IMR-90 (cell line): Measurements from ENCODE around the gene STUB1. TPM values are rescaled to one million over a fixed set of nuclear protein-coding genes. Genes with fewer than 3 reads are reported as not detected.

ENCODE experiments used
- ATAC-seq: fragments of 200-7000 bp; cut with Tn5 transposase; 2 replicates; pipeline ENCODE4 v1.9.1; 2020; ENCODE audit warnings: low read depth, mild to moderate bottlenecking, moderate library complexity
- BruUV-seq: library from RNA; stranded (reverse); fragments of 400-500 nt; replicated peaks from 2 replicates; lab custom pipeline; 2021; lab: Mats Ljungman, UMichigan
- CTCF ChIA-PET: fragments of 300-600 bp; formaldehyde crosslinking; extraction: SDS; loops from one replicate; lab custom pipeline; 2021; ENCODE audit warnings: antibody characterized with exemption; lab: Yijun Ruan, JAX
- POLR2A ChIA-PET: fragments of 300-600 bp; sonication (Branson Sonifier 250); formaldehyde crosslinking; loops from one replicate; lab custom pipeline; 2022; ENCODE audit warnings: antibody characterized with exemption; ENCODE audit not compliant: unreplicated experiment; lab: Charles Lee
- DNase-seq: peaks from one replicate; pipeline ENCODE4 v3.0.0; 2013
- H2AFZ ChIP-seq: replicated peaks from 2 replicates; pipeline ENCODE3; 2013; ENCODE audit warnings: low read length, mild to moderate bottlenecking; ENCODE audit not compliant: poor library complexity
- H2AK5ac ChIP-seq: 2 replicates; pipeline ENCODE4 v1.6.1; 2013; ENCODE audit warnings: low read depth, low read length, inconsistent platforms
- H2AK9ac ChIP-seq: replicated peaks from 2 replicates; pipeline ENCODE3; 2013; ENCODE audit warnings: mild to moderate bottlenecking, low read depth, low read length, moderate library complexity; ENCODE audit not compliant: poor library complexity
- H2BK120ac ChIP-seq: 2 replicates; pipeline ENCODE4 v1.6.1; 2013; ENCODE audit warnings: low read depth, low read length, inconsistent platforms
- H2BK15ac ChIP-seq: 3 replicates; pipeline ENCODE4 v1.6.1; 2013; ENCODE audit warnings: low read depth, low read length, inconsistent platforms
- H2BK20ac ChIP-seq: 2 replicates; pipeline ENCODE4 v1.6.1; 2013; ENCODE audit warnings: low read depth, mild to moderate bottlenecking, inconsistent platforms, low read length, moderate library complexity
- H2BK5ac ChIP-seq: 2 replicates; pipeline ENCODE4 v1.6.1; 2013; ENCODE audit warnings: mild to moderate bottlenecking, low read depth, low read length, inconsistent platforms; ENCODE audit not compliant: poor library complexity, severe bottlenecking
- H3K14ac ChIP-seq: replicated peaks from 2 replicates; pipeline ENCODE4 v1.6.1; 2013; ENCODE audit warnings: low read depth, low read length, inconsistent platforms
- H3K18ac ChIP-seq: 2 replicates; pipeline ENCODE4 v1.6.1; 2013; ENCODE audit warnings: low read depth, low read length, control low read depth
- H3K23ac ChIP-seq: 2 replicates; pipeline ENCODE4 v1.6.1; 2013; ENCODE audit warnings: low read depth, low read length, inconsistent platforms
- H3K27ac ChIP-seq: 2 replicates; pipeline ENCODE4 v1.5.1; 2013; ENCODE audit warnings: mild to moderate bottlenecking, control low read depth, low read length; ENCODE audit not compliant: insufficient read depth
- H3K27me3 ChIP-seq: 2 replicates; pipeline ENCODE4 v1.6.1; 2013; ENCODE audit warnings: low read length; ENCODE audit not compliant: control insufficient read depth, insufficient read depth
- H3K36me3 ChIP-seq: 2 replicates; pipeline ENCODE4 v1.6.1; 2013; ENCODE audit warnings: low read length, mixed read lengths; ENCODE audit not compliant: control insufficient read depth, insufficient read depth
- H3K4ac ChIP-seq: 2 replicates; pipeline ENCODE4 v1.6.1; 2013; ENCODE audit warnings: low read depth, low read length, inconsistent platforms
- H3K4me1 ChIP-seq: 2 replicates; pipeline ENCODE4 v1.6.1; 2013; ENCODE audit warnings: low read length, mixed read lengths; ENCODE audit not compliant: control insufficient read depth, insufficient read depth
- H3K4me2 ChIP-seq: 2 replicates; pipeline ENCODE4 v1.6.1; 2013; ENCODE audit warnings: low read depth, mild to moderate bottlenecking, control low read depth, low read length, moderate library complexity
- H3K4me3 ChIP-seq: 2 replicates; pipeline ENCODE4 v1.5.1; 2013; ENCODE audit warnings: low read depth, mild to moderate bottlenecking, control low read depth, low read length, moderate library complexity; ENCODE audit not compliant: insufficient read depth
- H3K56ac ChIP-seq: 2 replicates; pipeline ENCODE4 v1.6.1; 2013; ENCODE audit warnings: low read length, inconsistent platforms; ENCODE audit not compliant: insufficient read depth; ENCODE audit errors: extremely low read depth
- H3K79me1 ChIP-seq, 2 experiments: 2 replicates each; pipeline ENCODE4 v1.6.1; 2013; ENCODE audit warnings: low read length in 2 of 2, inconsistent platforms in 1 of 2, low read depth in 1 of 2
- H3K9ac ChIP-seq: 2 replicates; pipeline ENCODE4 v1.6.1; 2013; ENCODE audit warnings: low read depth, low read length, control low read depth
- H3K9me1 ChIP-seq: 2 replicates; pipeline ENCODE4 v1.6.1; 2013; ENCODE audit warnings: low read length, inconsistent platforms; ENCODE audit not compliant: insufficient read depth
- H3K9me3 ChIP-seq: 2 replicates; pipeline ENCODE4 v1.6.1; 2013; ENCODE audit warnings: low read length; ENCODE audit not compliant: control insufficient read depth, insufficient read depth
- H4K20me1 ChIP-seq: 2 replicates; pipeline ENCODE4 v1.6.1; 2013; ENCODE audit warnings: low read length, inconsistent platforms; ENCODE audit not compliant: insufficient read depth
- H4K5ac ChIP-seq: 2 replicates; pipeline ENCODE4 v1.6.1; 2013; ENCODE audit warnings: mild to moderate bottlenecking, low read depth, low read length, control low read depth
- H4K8ac ChIP-seq, 2 experiments: 2 replicates each; pipeline ENCODE4 v1.6.1; 2013; ENCODE audit warnings: low read depth in 2 of 2, low read length in 2 of 2, control low read depth in 1 of 2, inconsistent platforms in 1 of 2
- H4K91ac ChIP-seq: 2 replicates; pipeline ENCODE4 v1.6.1; 2013; ENCODE audit warnings: low read depth, low read length, inconsistent platforms; ENCODE audit not compliant: insufficient read depth
- BHLHE40 ChIP-seq: fragments of 150-350 bp; IDR thresholded peaks from 2 replicates; pipeline ENCODE4 v1.6.1; 2016; ENCODE audit warnings: mild to moderate bottlenecking, low read depth, low read length
- CHD1 ChIP-seq: IDR thresholded peaks from 2 replicates; pipeline ENCODE4 v1.6.1; 2012; ENCODE audit warnings: low read depth, low read length, improper control_type of control experiment
- FOS ChIP-seq: fragments of 150-350 bp; IDR thresholded peaks from 2 replicates; pipeline ENCODE4 v1.6.1; 2016; ENCODE audit warnings: low read depth, low read length
- MAFK ChIP-seq: IDR thresholded peaks from 2 replicates; pipeline ENCODE4 v1.6.1; 2012; ENCODE audit warnings: low read depth, low read length, improper control_type of control experiment
- MAZ ChIP-seq: IDR thresholded peaks from 2 replicates; pipeline ENCODE4 v1.6.1; 2012; ENCODE audit warnings: low read depth, mild to moderate bottlenecking, low read length, improper control_type of control experiment, moderate library complexity, borderline replicate concordance
- MXI1 ChIP-seq: IDR thresholded peaks from 2 replicates; pipeline ENCODE4 v1.6.1; 2012; ENCODE audit warnings: low read depth, mild to moderate bottlenecking, low read length, moderate library complexity, borderline replicate concordance
- POLR2A ChIP-seq: IDR thresholded peaks from 2 replicates; pipeline ENCODE4 v1.6.1; 2012; ENCODE audit warnings: mild to moderate bottlenecking, low read depth, low read length
- RCOR1 ChIP-seq: IDR thresholded peaks from 2 replicates; pipeline ENCODE4 v1.6.1; 2012; ENCODE audit warnings: mild to moderate bottlenecking, low read length, improper control_type of control experiment; ENCODE audit not compliant: insufficient replicate concordance
- RFX5 ChIP-seq: IDR thresholded peaks from 2 replicates; pipeline ENCODE4 v1.8.0; 2012; ENCODE audit warnings: low read depth, mild to moderate bottlenecking, low read length, moderate library complexity
- SMC3 ChIP-seq: fragments of 150-350 bp; IDR thresholded peaks from 2 replicates; pipeline ENCODE4 v1.6.1; 2016; ENCODE audit warnings: low read depth, mild to moderate bottlenecking, antibody characterized with exemption, low read length, moderate library complexity
- WGBS, 2 experiments: methylation state at CpG; one replicate each; pipeline versions ENCODE4 v1.1.5 to v1.1.7; 2013; ENCODE audit warnings: missing lambda C conversion rate in 2 of 2; ENCODE audit not compliant: insufficient read length in 1 of 2; ENCODE audit errors: extremely low coverage in 2 of 2; 5-methylcytosine and 5-hydroxymethylcytosine counted together
- dilution Hi-C: fragments of 300-500 bp; cut with HindIII; formaldehyde crosslinking; loops from one replicate; pipeline ENCODE4 v1.14.3; 2018; ENCODE audit warnings: low sequenced_read_pairs; ENCODE audit not compliant: unreplicated experiment
- in situ Hi-C: fragments of 300-500 bp; cut with MboI; formaldehyde crosslinking; loops from 3 replicates; pipeline ENCODE4 v1.14.3; 2019; ENCODE audit warnings: low sequenced_read_pairs, inconsistent platforms, mixed read lengths
- intact Hi-C: fragments of 100-400 bp; cut with micrococcal nuclease; formaldehyde crosslinking; loops from 2 replicates; pipeline ENCODE4 v1.10.0; 2022
- polyA plus RNA-seq, 3 experiments: library from polyadenylated mRNA; depleted of rRNA; stranded (reverse); fragments of >200 nt; gene quantifications; 2 replicates each; pipeline ENCODE4 v1.2.3, GENCODE V29; 2012; ENCODE audit warnings: low replicate concordance in 1 of 3
- total RNA-seq: library from RNA; depleted of rRNA; stranded (reverse); fragments of >200 nt; gene quantifications from 2 replicates; pipeline ENCODE4 v1.2.3, GENCODE V29; 2012
- TF ChIP-seq, protein P1 (sequence below): conservative IDR thresholded peaks from 2 replicates; pipeline ENCODE4 v1.5.1; 2012; ENCODE audit warnings: mild to moderate bottlenecking, low read depth, low read length, improper control_type of control experiment
- TF ChIP-seq, protein P2 (sequence below): fragments of 150-350 bp; IDR thresholded peaks from 2 replicates; pipeline ENCODE4 v1.6.1; 2016; ENCODE audit warnings: low read depth, mild to moderate bottlenecking, low read length, moderate library complexity, borderline replicate concordance
- TF ChIP-seq, protein P3 (sequence below): fragments of 150-350 bp; IDR thresholded peaks from 2 replicates; pipeline ENCODE4 v1.6.1; 2017; ENCODE audit warnings: mild to moderate bottlenecking, antibody characterized with exemption, low read length, low read depth

Gene STUB1
- total and polyA plus RNA-seq, 2 of the 4 experiments (the other 2 are of a cell fraction) = 183 to 186 TPM

DNA sequence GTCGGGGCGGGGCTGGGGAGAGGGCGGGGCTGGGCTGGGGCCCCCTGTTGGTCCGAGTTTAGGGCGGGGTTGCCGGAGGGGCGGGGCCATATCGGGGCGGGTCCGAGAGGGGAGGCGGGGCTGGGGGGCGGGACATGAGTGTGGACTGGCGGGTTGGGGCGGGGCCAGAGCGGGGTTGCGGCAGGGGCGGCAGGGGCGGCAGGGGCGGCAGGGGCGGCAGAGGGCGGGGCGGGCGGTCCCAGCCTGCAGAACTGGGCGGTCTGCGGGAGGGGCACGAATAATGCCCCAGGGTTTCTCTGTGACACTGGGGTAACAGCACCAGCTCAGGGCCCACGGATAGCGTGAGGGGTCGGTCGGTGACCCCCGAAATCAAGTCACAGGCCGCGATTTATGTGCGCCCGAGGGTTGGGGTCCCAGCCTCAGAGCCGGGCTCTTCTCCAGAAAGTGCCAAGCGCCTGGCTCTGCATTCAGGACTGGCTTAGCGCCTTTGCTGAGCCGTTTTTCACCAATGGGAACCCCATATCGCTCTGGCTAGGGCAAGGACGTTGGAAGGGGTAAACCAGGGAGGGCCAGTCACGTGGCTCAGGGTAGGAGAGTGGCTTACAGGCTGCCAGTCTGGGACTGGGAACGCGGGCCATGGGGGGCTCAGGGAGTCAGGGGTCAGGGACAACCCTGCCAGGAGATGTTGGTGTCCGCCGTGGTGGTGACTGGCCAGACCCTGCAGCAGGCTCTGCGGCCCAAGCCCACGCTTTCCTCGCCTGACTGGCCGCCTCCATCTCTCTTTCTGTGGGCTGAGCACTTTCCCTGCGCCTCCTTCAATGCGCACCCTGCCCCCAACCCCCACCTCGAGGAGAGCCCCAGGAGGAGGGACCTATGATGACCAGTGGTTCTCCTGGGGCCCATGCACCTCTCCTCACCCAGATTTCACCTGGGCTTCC lies 42.9 kb upstream of the STUB1 start:
- Histone ChIP-seq H4K20me1 (peaks cover 4% of the 10 kb centered on the region), H2BK15ac (no peak overlapping the region), H2BK120ac (no peak overlapping the region), H3K14ac (no peak overlapping the region), H3K23ac (no peak overlapping the region), H3K9me1 (peaks cover 8% of the 10 kb centered on the region; the same call in 1 of the 2 replicates), H3K4me3 (peak overlapping the region; percentile 97), H2BK5ac (peak overlapping the region; percentile 97), H2AK9ac (peak overlapping the region; percentile 47), H3K9me3 (no peaks in the 10 kb centered on the region), H3K79me1 (peaks cover 0 to 27% of the 10 kb centered on the region in 2 experiments; a peak in 2 of 4 replicates), H3K27ac (no peak overlapping the region; the same call in 1 of the 2 replicates), H3K18ac (no peak overlapping the region), H3K27me3 (no peaks in the 10 kb centered on the region), H4K8ac (peak overlapping the region in 1 of 2 experiments; percentile 70; a peak in 1 of 4 replicates), H3K9ac (peak overlapping the region; percentile 93; the same call in 1 of the 2 replicates), H2AFZ (peak overlapping the region; percentile 100), H3K4ac (peak overlapping the region; percentile 69), H3K56ac (no peak overlapping the region), H3K36me3 (peaks cover 12% of the 10 kb centered on the region; the same call in 1 of the 2 replicates), H2BK20ac (no peak overlapping the region), H4K5ac (peak overlapping the region; percentile 32; the same call in 1 of the 2 replicates), H2AK5ac (0 out of 2 replicates have a peak overlapping the region, but pooled peaks have one; percentile 11), H3K4me1 (peaks cover 11% of the 10 kb centered on the region), H4K91ac (no peak overlapping the region), H3K4me2 (peak overlapping the region; percentile 89)
- DNase-seq (peak; percentile 81), ATAC-seq (peak; percentile 70)
- BruUV-seq = no TSS peak
- in situ Hi-C loops (no loop called here), dilution Hi-C loops (no loop called here), intact Hi-C loops (loop anchor here (2.0 to 5.0 kb wide), 2 partner anchors 49 to 110 kb away; partner anchors contain the start of gene CAPN15)
- ChIA-PET POLR2A (no interaction called here), CTCF (no interaction called here)
- WGBS, 2 experiments = 29% methylated on average over 15 of the region's 53 CpGs; no CpG with 5 or more reads in 1 of the 2 experiments
- TF ChIP-seq SMC3 (no peak), MAFK (no peak), MXI1 (no peak), RCOR1 (no peak), RFX5 (no peak), MAZ (no peak), CHD1 (no peak), POLR2A (no peak), FOS (no peak), BHLHE40 (no peak)
- TF ChIP-seq, protein P1, sequence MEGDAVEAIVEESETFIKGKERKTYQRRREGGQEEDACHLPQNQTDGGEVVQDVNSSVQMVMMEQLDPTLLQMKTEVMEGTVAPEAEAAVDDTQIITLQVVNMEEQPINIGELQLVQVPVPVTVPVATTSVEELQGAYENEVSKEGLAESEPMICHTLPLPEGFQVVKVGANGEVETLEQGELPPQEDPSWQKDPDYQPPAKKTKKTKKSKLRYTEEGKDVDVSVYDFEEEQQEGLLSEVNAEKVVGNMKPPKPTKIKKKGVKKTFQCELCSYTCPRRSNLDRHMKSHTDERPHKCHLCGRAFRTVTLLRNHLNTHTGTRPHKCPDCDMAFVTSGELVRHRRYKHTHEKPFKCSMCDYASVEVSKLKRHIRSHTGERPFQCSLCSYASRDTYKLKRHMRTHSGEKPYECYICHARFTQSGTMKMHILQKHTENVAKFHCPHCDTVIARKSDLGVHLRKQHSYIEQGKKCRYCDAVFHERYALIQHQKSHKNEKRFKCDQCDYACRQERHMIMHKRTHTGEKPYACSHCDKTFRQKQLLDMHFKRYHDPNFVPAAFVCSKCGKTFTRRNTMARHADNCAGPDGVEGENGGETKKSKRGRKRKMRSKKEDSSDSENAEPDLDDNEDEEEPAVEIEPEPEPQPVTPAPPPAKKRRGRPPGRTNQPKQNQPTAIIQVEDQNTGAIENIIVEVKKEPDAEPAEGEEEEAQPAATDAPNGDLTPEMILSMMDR = no peak
- TF ChIP-seq, protein P2, sequence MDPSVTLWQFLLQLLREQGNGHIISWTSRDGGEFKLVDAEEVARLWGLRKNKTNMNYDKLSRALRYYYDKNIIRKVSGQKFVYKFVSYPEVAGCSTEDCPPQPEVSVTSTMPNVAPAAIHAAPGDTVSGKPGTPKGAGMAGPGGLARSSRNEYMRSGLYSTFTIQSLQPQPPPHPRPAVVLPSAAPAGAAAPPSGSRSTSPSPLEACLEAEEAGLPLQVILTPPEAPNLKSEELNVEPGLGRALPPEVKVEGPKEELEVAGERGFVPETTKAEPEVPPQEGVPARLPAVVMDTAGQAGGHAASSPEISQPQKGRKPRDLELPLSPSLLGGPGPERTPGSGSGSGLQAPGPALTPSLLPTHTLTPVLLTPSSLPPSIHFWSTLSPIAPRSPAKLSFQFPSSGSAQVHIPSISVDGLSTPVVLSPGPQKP = no peak
- TF ChIP-seq, protein P3, sequence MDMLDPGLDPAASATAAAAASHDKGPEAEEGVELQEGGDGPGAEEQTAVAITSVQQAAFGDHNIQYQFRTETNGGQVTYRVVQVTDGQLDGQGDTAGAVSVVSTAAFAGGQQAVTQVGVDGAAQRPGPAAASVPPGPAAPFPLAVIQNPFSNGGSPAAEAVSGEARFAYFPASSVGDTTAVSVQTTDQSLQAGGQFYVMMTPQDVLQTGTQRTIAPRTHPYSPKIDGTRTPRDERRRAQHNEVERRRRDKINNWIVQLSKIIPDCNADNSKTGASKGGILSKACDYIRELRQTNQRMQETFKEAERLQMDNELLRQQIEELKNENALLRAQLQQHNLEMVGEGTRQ = no peak
